HG02870 (cell line): ENCODE results near the gene TGFBR2.
A peak's percentile ranks its signal among the peaks of the same experiment; 100 is the strongest.

Source experiments
- ATAC-seq: cut with Tn5 transposase; IDR thresholded peaks from one replicate; pipeline ENCODE4 v1.9.1; 2021; ENCODE audit warnings: mild to moderate bottlenecking, moderate library complexity; ENCODE audit not compliant: unreplicated experiment

TGFBR2 gene

DNA sequence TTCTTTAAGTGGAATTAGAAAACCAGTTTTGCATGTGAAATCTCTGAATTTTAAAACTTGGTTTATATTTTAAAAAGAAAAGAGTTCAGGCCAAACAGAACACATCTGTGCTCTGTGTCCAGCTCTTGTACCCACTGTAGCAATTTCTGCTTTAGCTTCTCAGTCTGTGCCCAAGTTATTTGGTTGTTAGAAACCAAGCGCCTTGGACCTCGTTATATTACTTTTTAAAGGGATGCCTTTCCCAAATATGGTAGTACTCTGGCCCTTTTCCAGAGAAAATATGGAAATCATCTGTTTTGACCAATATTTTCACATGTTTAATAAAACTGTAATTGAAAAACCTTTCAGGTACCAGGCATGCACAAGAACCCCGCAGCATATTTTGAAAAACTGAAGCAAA, 27.3 kb downstream of the TGFBR2 start:
- ATAC-seq, result no peak

DNA sequence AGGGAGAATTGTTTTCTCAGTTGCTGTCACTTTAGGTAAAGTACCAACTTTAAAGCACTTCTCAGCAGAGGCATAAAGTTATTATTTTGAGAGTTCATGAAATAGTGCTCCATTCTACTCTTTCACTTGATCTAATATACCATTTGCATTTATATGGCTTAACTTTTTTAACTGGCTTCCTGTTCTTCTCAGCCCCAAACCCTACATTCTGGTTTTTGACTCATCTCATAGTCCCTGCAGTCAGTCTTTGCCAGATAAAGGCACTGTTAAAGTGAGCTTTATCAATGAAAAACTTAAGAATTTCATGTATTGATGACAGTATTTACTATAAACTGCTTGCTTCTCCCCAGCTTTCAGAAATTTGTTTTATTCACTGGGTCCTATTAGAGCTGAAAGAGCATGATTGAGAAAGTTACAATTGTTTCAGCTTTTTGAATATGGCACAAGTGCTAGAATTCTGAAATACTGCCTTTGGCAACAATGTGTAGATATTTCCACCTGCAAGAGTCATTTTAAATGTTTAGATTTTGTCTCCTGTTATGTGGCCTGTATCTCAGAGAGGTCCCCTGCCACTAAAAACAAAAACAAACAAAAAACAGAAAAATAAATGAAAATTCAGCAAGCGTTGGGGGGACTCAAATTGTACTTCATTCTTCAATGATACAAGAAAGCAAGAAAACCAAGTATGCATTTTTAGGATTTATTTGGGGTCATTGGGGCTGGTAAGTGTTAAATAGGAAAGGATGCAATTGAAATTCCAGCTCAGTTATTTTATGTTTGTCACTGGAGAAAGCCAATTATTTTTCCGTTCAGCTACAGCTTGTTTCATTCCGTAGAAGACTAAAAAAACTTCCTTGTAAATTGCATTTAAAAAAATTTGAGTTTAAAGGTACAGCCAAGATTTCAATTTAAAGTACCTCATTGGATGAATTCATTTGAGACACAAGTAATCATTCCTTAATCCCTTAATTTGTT, 28.6 kb downstream of the TGFBR2 start:
- no peak for ATAC-seq

DNA sequence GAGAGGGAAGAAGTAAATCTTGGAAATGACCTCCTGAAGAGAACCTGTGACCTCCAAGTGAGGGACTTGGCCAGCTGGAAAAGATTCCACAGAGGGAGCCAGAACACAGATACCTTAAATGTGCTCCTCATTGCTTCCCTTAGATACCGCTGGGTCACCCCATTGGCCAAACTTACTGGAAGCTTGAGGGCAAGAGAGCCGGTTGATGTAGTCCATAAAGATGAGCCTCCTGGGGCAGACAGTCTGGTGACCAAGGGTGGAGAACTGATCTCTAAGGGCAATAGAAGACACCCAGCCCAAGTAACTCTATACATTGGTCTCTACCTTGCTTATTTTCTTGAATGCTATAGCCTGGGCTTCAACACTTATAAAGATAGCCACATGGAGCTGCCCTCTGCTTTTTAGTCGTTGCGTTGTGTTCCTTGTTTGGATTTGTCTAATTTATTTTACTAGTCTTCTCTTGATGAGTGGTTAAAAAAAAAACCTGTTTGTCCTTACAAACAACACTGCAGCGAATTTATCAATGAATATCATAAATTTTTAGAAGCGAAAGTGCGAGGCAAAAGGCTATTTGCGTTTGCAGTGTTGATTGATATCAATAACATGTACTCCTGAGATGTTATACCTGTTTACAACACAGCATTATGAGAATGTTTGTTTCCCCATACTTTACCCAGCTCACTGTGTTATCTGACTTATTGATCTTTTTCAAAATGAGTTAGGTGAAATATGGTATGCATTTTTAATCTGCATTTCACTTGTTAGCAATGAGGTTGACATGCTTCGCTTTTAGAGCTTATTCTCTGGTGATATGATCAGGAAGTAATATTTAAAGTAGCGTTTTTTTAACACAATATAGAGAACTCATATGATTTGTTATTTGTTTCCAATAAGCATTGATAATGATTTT, 31.2 kb downstream of the TGFBR2 start:
- ATAC-seq, result no peak

DNA sequence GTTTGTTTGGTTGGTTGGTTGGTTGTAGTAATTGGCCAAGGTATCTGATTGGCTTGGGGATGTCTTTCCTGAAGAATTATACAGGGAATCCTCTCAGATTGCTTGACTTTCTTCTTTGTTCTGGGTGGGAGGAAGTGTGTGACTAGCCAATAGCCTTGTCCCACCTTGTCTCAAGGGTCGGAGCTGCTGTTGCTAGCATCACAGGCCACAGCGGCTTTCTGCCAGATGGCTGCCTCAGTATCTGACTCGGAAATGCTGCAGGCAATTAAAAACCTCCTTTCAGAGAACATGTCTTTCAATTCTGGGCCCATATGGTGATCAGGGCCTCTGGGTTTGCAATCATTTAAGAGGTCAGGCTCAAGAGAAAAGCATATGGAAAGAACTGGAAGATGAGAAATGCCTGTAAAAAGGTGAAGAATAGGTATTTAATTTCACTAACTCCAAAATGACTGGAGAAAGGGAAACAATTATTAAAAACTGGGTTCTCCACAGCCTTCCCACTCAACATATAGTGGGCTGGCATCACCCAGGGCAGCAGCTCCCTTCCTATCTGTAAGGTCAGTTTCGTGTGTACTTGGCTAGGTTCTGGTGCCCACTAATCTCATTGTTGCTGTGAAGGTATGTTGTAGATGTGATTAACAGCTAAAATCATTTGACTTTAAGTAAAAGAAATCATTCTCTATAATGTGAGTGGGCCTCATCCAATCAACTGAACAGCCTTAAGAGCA, 32.4 kb downstream of the TGFBR2 start:
- ATAC-seq, result no peak

DNA sequence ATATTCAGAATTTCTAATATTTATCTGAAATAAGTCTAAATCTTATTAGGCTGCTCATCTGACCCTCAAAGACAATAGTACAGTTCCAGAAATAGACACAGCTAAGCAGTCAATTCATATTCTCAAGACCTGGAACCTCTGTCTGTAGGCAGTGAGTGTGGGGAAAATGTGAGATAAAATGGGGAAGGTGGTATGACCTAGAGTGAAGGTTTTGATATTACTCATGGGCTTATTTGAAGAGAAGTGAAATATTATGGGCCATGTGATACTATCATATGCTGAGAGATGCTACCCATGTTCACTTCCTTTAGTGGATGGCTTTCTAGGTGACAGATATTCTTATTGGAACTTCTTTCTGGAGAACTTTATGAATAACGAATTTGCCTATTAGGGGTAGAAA, 33.5 kb downstream of the TGFBR2 start:
- ATAC-seq, result peak; percentile 81

DNA sequence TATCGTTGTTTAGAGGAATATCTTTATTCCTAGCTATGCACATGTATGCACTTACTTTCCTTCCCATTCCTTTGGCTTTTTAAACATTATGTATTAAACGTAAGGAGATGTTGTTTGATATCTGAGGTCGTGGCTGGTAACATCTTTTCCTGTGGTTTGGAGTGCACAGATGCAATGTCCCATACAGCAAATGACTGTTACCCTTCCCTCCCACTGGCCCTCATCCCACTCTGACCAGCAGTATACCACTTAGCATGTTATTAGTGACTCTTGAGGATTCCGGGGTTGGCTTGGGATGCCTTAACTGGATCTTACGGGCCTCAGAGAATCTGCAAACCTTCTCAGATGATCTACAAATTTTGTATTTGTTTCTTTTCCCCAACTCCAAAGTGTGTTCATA, 34.5 kb downstream of the TGFBR2 start:
- no peak for ATAC-seq

DNA sequence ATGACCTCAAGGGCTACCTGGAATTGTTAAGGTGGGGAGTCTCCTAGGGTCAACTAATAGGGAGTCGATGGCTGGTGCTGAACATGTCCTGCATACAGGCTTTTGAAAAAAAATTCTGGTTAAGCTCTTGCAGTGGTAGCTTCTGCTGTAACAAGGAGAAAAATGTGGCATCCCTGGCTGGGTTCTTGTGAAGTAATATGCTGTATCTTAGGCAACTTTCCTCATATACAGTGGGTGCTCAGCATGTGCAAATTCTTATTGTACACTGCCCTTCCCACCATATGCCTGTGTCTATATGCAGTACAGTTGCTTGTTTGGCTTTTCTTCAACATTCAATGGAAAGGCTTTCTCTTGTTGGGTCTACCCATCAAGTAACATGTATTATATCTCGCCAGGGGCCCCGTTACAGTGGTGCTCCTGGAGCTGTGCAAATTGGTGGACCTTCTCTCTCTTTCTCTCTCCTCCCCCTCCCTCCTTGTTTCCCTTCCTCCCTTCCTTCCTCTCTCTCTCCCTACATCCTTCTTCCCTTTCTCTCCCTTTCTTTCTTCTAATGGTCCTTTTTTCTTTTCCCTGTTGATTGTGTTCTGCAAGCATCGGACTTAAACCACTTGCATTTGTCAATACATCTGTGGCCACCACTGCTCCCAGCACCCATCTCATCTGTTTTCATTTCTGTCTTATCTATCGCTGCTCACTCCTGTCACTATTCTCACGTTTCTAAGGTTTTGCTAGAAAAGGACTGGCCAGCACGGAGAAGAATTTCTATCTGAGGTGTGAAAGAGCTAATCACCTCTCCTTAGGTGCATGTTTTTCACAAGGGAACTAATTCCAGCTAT, 35.2 kb downstream of the TGFBR2 start:
- no peak for ATAC-seq

DNA sequence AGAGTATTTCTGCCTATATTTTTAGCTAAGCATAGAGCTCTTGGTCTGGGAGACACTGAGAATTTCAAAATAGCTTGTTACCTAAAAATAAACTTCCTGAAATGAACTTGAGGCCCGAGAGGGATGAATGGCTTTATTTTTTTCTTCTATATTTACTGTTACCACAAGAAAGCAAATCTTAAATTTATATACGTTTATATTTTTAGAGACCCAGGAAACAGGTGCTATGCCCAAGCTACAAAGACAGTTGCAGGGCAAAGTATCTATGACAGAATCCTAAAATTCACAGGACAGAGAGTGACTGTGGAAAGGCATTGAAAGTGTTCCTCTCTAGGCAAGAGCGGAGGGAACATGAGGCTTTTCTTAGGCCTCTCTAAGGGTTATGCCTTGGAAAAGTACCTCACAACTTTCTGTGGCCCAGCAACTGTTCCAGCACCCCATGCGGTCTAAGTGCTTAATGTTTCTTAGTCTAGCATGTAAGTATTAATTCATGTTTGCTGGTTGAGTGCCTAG, 36.5 kb downstream of the TGFBR2 start:
- no peak for ATAC-seq

DNA sequence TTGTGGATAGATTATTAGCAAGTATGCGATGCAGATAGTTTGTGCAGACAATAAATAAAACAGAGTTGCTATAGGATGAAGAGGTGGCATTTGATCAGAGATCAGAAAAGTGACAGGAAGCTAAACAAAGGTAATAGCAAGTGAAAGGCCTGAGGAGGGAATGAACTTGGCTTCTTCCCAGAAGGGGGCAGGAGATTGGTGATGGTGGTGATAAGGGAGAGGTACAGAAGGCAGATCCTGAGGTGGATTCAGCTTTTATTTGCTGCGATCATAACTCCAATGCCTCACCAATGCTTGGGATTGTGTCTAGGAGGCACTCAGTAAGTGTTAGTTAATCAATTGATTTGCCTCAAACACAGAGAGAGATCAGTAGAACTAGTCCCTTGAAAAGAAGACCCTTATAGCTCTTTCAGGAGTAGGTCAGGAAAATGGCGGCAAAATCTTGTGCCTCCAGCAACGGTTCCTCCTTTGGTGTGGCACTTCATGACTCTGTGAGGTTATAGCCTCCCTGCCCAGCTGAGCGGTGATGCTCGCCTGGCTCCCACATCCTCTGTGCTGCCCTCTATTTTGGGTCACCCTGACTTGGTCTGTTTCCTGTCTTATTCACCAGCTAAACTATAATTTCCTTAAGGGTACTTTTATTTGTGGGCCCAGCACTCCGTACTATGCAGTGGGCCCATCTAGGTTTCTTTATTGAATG, 37.5 kb downstream of the TGFBR2 start:
- ATAC-seq, result no peak

DNA sequence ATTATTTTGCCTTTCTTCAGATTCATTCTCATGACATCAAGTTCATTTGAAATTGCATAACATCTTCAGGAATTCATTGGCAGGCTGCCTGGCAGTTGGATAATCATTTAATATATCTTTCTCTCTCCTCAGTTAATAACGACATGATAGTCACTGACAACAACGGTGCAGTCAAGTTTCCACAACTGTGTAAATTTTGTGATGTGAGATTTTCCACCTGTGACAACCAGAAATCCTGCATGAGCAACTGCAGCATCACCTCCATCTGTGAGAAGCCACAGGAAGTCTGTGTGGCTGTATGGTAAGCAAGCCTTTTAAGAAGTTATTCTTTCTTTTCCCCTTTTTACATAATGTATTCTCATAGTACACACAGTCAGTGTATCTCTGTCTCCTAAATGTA, 38.2 kb downstream of the TGFBR2 start:
- peak; percentile 64 for ATAC-seq

DNA sequence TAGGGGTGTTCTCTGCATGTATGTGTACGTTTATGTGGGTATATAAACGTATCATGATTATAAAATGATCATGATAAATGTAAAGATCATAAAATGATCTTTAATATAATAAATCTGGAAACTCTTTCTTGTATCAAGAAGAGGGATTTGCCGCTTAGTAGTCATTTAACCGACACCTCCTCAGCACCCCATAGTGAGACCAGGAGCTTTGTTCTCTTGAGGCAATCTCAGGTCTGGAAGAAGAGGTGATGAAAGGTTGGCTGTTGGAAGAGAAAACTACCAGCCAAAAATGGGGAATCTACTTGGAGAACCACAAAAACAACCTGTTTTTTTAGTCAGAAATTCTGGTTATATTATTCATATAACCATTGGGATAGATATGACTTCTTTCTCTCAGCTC, 38.7 kb downstream of the TGFBR2 start:
- no peak for ATAC-seq

DNA sequence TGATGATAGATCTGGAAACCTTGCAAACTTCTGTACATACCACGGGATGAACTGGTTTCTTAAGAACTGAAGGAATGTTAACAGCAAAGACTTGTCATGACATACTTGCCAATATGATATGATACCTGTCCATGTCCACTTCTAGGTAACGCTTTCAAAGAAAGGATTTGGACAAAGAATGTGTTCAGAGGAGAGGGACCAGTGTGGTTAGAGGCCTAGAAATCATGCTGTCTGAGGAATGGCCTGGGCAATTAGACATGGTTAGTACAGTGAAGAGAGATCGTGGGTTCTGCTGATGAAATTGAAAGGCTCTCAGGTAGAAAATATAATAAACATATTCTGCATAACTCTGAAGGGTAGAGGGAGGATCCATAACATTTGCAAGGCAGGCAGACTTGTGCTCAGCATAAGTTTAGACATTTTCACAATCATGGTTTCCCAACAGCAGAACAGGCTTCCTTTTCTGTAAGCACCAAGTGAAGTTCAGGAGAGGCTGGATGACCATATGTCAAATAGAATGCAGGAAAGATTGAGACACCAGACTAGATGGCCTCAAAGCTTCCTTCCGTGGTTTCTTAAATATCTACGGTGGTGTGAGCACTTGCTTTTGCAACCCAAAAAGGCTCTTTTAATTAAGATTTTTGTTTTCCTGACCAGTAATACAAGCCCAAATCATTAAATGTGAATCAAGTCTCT, 39.9 kb downstream of the TGFBR2 start:
- no peak for ATAC-seq

DNA sequence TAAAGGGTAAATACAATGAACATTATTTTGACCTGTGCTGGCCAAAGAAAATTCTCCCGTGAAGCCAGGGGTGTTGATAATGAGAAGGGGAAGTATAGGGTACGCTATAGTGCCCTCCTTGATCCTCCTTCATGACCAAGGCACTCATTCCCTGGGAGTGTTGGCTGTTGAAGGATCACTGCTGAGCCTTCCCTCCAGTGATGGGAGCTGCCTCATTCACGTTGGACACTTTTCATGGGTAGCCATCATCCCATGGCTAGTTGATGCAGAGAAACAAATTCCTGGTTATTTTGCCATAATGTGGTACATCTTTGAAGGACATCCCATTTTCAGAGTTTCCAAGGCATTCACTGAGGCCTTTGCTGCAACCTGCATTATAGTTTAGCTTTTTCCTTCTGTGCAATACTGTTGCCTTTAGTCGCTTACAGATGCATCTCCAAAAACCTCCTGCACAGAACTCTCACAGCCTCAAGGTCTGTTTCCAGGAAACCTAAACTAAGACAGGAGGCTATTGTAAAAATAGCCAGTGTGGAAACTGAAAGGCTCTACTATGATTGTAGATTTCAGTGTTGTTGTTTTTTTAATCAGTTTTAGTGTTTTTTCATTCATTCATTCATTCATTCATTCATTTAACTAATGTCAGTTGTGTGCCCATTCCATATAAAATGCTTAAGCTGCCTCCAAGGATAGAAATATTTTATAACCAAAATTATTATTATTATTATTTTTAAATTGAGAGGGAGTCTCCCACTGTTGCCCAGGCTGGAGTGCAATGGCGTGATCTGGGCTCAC, 40.8 kb downstream of the TGFBR2 start:
- ATAC-seq, result no peak

DNA sequence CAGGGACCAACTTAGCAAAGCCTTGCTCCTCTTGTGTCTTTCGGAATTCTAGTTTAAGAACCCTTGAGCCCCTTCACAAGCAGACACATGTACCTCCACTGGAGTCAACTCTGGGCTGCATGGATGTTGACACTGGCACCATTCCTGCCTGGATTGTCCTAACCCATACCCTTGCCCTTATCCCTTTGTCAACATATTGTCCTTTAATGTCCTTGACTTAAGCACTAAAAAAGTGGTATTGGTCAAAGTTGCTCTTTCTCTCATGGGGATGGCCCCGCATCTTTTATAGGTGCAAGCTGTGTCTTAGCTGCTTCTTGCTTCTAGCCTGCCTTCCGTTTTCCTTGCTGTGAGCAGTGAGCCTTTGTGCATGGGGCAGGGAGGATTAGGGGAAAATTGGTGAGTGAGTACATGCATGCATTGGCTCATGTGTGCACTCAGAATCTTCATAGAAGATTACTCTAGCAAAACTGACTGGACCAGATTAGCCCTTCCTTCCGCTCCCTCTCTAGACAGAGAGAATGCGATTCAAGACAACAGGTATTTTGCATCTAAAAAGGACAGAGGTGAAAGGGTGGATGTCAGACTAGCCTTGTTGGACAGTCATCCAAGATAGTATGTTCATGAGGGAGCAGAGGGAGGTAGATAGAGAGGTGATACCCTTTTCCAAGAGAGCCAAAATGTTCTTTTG, 42.4 kb downstream of the TGFBR2 start:
- ATAC-seq, result no peak

DNA sequence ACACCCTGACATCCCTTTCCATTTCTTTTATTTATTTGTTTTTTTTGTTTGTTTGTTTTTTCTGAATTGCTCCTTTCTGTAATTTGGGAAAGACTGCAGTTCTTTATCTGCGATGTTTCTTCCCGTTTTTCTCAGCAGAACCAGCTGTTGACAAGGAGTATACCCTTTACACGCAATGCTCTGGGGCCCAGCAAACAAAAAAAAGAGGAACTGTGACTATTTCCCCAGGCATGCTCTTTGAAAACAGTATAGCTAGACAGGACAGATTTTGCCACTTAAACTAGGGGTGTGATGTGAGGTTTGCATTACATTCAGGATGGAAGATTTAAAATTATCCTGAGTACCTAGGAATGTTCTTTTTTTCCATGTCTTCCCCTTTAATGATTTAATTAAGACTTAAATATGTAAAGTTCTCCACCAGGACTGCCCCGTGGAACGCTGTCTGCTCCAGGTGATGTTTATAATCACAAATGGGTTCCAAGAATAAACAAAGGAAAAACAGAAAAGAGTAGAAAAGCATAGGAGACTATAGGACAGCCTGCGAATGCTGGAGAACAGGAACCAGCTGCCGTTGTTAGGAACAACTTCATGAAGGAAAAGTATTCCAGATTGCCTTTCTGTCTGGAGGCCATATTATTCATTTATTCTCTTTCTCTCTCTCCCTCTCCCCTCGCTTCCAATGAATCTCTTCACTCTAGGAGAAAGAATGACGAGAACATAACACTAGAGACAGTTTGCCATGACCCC, 43.3 kb downstream of the TGFBR2 start:
- ATAC-seq, result peak; percentile 58

DNA sequence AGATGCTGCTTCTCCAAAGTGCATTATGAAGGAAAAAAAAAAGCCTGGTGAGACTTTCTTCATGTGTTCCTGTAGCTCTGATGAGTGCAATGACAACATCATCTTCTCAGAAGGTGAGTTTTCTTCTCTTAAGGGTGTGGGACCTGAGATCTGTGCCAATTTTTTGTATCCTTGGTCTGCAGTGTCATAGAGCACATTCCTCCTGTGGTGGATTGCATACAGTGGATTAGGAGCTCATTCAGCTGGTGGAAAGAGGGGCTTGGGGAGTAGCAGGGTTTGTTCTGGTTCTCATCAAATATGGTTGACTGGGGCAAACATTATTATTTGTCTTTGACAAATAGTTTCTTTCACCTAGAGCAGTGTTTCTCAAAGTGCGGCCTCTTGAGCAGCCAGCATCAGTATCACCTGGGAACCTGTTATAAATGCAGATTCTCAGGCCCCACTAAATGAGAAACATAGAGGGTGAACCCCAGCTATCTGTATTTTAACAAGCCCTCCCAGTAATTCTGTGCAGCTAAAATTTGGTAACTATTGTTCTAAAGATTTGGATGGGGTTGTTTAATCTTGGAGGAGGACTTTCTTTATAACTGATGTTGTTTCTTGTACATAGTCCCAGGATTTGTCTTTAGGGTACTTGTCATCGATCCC, 44.1 kb downstream of the TGFBR2 start:
- no peak for ATAC-seq
